Endothelial cell of umbilical vein (primary cell): ENCODE results near the gene FYB2. TPM values are rescaled to one million over a fixed set of nuclear protein-coding genes. Genes with fewer than 3 reads are reported as not detected.

ENCODE experiments used
- polyA plus RNA-seq, 4 experiments: library from polyadenylated mRNA; depleted of rRNA in 3 of 4; stranded (reverse) in 3 of 4; unstranded in 1 of 4; fragments of >200 nt; gene quantifications; 2 replicates each; pipeline versions ENCODE4 v1.2.1 to v1.2.3, GENCODE V29; 2011 to 2012; ENCODE audit warnings: missing spikeins in 1 of 4
- total RNA-seq: library from RNA; stranded (reverse); gene quantifications from 2 replicates; pipeline ENCODE4 v1.2.3, GENCODE V29; 2021

Gene FYB2
- total and polyA plus RNA-seq, 2 donors (not counting 3 experiments of a cell fraction or from before 2014, with no cell fraction given), result not detected

Other genes with a start within 250 kb of the FYB2 start
- gene PLPP3, start 239.8 kb downstream of the FYB2 start, total RNA-seq, result 7.2 and 14.1 TPM in 2 replicates
- 10.2 and 11.3 TPM in 2 replicates for gene PLPP3, start 239.8 kb downstream of the FYB2 start, polyA plus RNA-seq
- gene PRKAA2, start 174.1 kb downstream of the FYB2 start, total RNA-seq, result 0.78 and 1.2 TPM in 2 replicates
- gene PRKAA2, start 174.1 kb downstream of the FYB2 start, polyA plus RNA-seq, result 0.22 and 0.32 TPM in 2 replicates
- gene C8A, start 35.4 kb upstream of the FYB2 start, total RNA-seq, result not detected in 2 replicates
- not detected in 2 replicates for gene C8A, start 35.4 kb upstream of the FYB2 start, polyA plus RNA-seq
- not detected in 2 replicates for gene C8B, start 146.6 kb upstream of the FYB2 start, total RNA-seq
- not detected in 2 replicates for gene C8B, start 146.6 kb upstream of the FYB2 start, polyA plus RNA-seq